Aorta (tissue), 5 donors: Measurements from ENCODE around the gene MAP1LC3B. TPM values are rescaled to one million over a fixed set of nuclear protein-coding genes. Genes with fewer than 3 reads are reported as not detected.

Experiments
- ATAC-seq: fragments of 200-7000 bp; cut with Tn5 transposase; one replicate; pipeline ENCODE4 v1.9.1; 2022; ENCODE audit warnings: moderate library complexity; ENCODE audit not compliant: low FRiP score
- DNase-seq, 2 donors: peaks; one replicate each; pipeline ENCODE4 v3.0.0-alpha.2; 2020
- H3K27ac ChIP-seq, 2 donors: one replicate each; pipeline ENCODE4 v1.5.1; 2013; ENCODE audit warnings: low read length in 2 of 2, mild to moderate bottlenecking in 2 of 2, moderate library complexity in 2 of 2, control low read depth in 1 of 2, inconsistent platforms in 1 of 2, low read depth in 1 of 2
- H3K27me3 ChIP-seq, 2 donors: one replicate each; pipeline ENCODE4 v1.6.1; 2013; ENCODE audit warnings: control low read depth in 1 of 2, low read length in 1 of 2, mild to moderate bottlenecking in 1 of 2, moderate library complexity in 1 of 2; ENCODE audit not compliant: insufficient read depth in 2 of 2, control insufficient read depth in 1 of 2
- H3K36me3 ChIP-seq, 2 donors: one replicate each; pipeline ENCODE4 v1.6.1; 2013; ENCODE audit warnings: control low read depth in 1 of 2, low read length in 1 of 2, mild to moderate bottlenecking in 1 of 2; ENCODE audit not compliant: insufficient read depth in 2 of 2, control insufficient read depth in 1 of 2
- H3K4me1 ChIP-seq, 2 donors: one replicate each; pipeline ENCODE4 v1.6.1; 2013; ENCODE audit warnings: low read length in 2 of 2, control low read depth in 1 of 2, mild to moderate bottlenecking in 1 of 2, moderate library complexity in 1 of 2; ENCODE audit not compliant: insufficient read depth in 2 of 2, control insufficient read depth in 1 of 2
- H3K4me3 ChIP-seq, 2 donors: one replicate each; pipeline ENCODE4 v1.5.1; 2013; ENCODE audit warnings: low read length in 2 of 2, control low read depth in 1 of 2, mild to moderate bottlenecking in 1 of 2
- H3K9me3 ChIP-seq: one replicate; pipeline ENCODE4 v1.6.1; 2013; ENCODE audit warnings: mild to moderate bottlenecking, low read length; ENCODE audit not compliant: control insufficient read depth
- WGBS, 2 donors: extraction: QIAGEN DNeasy Blood & Tissue Kit; methylation state at CpG; one replicate each; pipeline ENCODE4 v1.1.7; 2013; 5-methylcytosine and 5-hydroxymethylcytosine counted together
- intact Hi-C, 2 donors: fragments of 100-400 bp; cut with DNase I; formaldehyde crosslinking; loops; one replicate each; pipeline versions ENCODE4 v1.14.2 to v1.15.0; 2022
- polyA plus RNA-seq, 2 donors: library from polyadenylated mRNA; stranded (reverse); fragments of 200-250 nt; gene quantifications; one replicate each; pipeline ENCODE4 v1.2.3, GENCODE V29; 2013
- total RNA-seq, 2 donors: library from RNA; stranded (reverse); fragmentation: NEBNext Ultra II Directional; extraction: Animal tissue kit (Norgen Biotek cat#: 25700); gene quantifications; one replicate each; pipeline ENCODE4 v1.2.1, GENCODE V29; 2021
- donor health status: healthy with polysubstance abuse.
- donor health status: Bipolar disorder and iron deficiency.
- donor health status: DM: no; HTN: no; CAD: no.
- donor health status: DM: no; HTN: no; CAD: no.
- donor health status: DM: yes; HTN: yes; CAD: no.

The MAP1LC3B gene
- total and polyA plus RNA-seq, 4 donors, result 57.0 to 61.7 (median 60.7) TPM

DNA sequence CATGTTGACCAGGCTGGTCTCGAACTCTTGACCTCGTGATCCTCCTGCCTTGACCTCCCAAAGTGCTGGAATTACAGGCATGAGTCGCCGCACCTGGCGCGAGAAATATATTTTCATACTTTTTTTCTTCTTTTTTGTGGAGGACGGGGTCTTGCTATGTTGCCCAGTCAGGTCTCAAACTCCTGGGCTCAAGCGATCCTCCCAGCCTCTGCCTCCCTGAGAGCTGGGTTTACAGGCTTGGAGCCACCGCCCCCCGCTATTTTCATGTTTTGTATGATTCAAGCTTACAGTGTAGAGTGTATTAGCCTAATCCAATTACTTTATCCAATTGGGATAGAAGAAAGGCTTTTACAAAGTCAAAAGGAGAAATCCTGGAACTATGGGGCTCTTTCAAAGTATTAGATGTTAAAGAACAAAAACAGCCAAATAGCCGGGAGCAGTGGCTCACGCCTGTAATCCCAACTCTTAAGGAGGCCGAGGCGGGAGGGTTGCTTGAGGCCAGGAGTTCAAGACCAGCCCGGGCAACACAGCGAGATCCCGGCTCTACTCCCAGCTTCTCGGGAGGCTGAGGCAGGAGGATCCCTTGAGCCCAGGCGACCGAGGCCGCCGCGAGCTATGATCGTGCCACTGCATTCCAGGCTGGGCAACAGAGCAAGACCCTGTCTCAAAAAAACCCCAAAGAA lies 1.4 kb upstream of the MAP1LC3B start:
- Histone ChIP-seq H3K4me1 (peaks cover 0 to 4% of the 10 kb centered on the region in 2 donors), H3K36me3 (no peaks in the 10 kb centered on the region), H3K9me3 (no peaks in the 10 kb centered on the region), H3K27ac (peak overlapping the region in 1 of 2 donors; percentile 94), H3K27me3 (peaks cover 0 to 2% of the 10 kb centered on the region in 2 donors), H3K4me3 (no peak overlapping the region)
- no peak for ATAC-seq
- DNase-seq, result peak in 1 of 2 donors; percentile 36
- intact Hi-C loops, result loop anchor here (5.0 to 10.0 kb wide), 4 partner anchors 84 to 374 kb away; partner anchors contain the start of gene KLHDC4 (in 1 of the 2)
- 95 to 96% methylated on average over 24 of the region's 24 CpGs for WGBS, 2 donors

- peak overlapping the region; percentile 67 to 94 for H3K27ac ChIP-seq
- WGBS, 2 donors, result 6 to 7% methylated on average over 40 to 44 of the region's 44 CpGs
- H3K4me1 ChIP-seq, result peaks cover 0 to 4% of the 10 kb centered on the region in 2 donors
- intact Hi-C loops, result loop anchor here (5.0 to 10.0 kb wide), 4 partner anchors 83 to 373 kb away; partner anchors contain the start of gene KLHDC4 (in 1 of the 2)
- DNase-seq (peak; percentile 87 to 91), ATAC-seq (peak; percentile 27)
- H3K27me3 ChIP-seq, result peaks cover 0 to 2% of the 10 kb centered on the region in 2 donors
- H3K36me3 ChIP-seq, result no peaks in the 10 kb centered on the region
- peak overlapping the region; percentile 36 to 69 for H3K4me3 ChIP-seq
- H3K9me3 ChIP-seq, result no peaks in the 10 kb centered on the region
Measured at GRCh38 chr16:87391324-87391949, 699 bp upstream of the MAP1LC3B start.

GRCh38 chr16:87392821-87393679 lies 914 bp downstream of the MAP1LC3B start:
- peak; percentile 73 to 87 for DNase-seq
- 0% methylated on average over 41 to 53 of the region's 53 CpGs for WGBS, 2 donors
- Histone ChIP-seq H3K27ac (peak overlapping the region; percentile 48 to 78), H3K4me3 (peak overlapping the region; percentile 85 to 98), H3K9me3 (no peaks in the 10 kb centered on the region), H3K4me1 (peaks cover 0 to under 1% of the 10 kb centered on the region in 2 donors), H3K27me3 (peaks cover 0 to 2% of the 10 kb centered on the region in 2 donors), H3K36me3 (no peaks in the 10 kb centered on the region)
- intact Hi-C loops, result loop anchor here (1.0 to 10.0 kb wide), 5 partner anchors 82 to 372 kb away; partner anchors contain the start of gene KLHDC4 (in 1 of the 2)
- ATAC-seq, result no peak

DNA sequence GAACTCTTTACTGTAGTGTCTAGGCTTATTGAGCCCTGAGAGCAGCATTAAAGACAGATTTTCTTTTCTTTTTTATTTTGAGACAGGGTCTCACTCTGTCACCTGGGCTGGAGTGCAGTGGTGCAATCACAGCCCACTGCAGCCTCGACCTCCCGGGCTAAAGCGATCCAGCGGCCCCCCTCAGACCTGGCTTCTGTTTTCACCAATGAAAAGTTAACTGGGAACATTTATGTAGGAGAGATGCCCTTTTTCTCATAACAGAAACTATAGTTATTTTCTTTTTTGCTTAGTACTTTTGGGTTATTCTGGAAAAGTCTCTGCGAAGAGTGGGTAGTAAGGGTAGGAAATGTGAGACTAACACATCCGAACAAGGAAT lies 1.5 kb downstream of the MAP1LC3B start:
- H3K4me3 ChIP-seq, result no peak overlapping the region
- H3K27ac ChIP-seq, result no peak overlapping the region
- H3K4me1 ChIP-seq, result no peaks in the 10 kb centered on the region
- H3K36me3 ChIP-seq, result no peaks in the 10 kb centered on the region
- no peak for DNase-seq
- peaks cover 0 to 2% of the 10 kb centered on the region in 2 donors for H3K27me3 ChIP-seq
- H3K9me3 ChIP-seq, result no peaks in the 10 kb centered on the region
- intact Hi-C loops, result loop anchor here (1.0 to 10.0 kb wide), 5 partner anchors 81 to 371 kb away; partner anchors contain the start of gene KLHDC4 (in 1 of the 2)
- ATAC-seq, result no peak
- 75% methylated on average over 6 of the region's 6 CpGs for WGBS, 2 donors

DNA sequence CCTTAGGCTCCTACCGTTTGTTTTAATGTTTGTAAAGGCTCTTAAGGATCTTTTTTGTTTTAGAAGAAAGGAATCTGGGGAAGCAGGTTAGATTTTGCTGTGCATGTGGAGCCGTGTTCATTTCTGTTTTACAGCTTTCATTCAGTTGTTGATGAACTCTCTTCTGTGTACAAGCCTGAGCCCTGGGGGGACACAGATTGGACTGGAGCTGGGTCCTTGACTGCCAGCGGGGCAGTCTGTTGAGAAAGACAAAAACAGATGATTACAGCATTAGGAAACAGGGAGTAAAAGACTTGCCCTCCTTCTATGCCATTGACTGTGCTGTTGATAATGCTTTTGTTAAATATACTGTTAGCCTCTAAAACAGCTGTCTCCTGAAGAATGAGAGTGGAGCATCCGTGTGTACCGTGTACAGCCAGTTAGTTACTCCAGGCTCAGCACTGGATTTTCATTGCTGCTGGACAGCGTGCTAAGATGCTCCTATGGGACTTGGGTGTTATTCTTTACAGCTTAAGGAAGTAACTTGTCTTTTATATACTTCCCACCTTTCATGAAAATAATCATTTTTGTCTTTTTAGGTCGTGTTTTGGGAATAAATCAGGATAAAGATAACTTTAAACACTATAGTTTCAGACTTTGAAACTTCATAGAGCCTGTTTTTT lies 3.2 kb downstream of the MAP1LC3B start:
- no peaks in the 10 kb centered on the region for H3K36me3 ChIP-seq
- WGBS, 2 donors, result 63 to 65% methylated on average over 7 of the region's 7 CpGs
- H3K9me3 ChIP-seq, result no peaks in the 10 kb centered on the region
- intact Hi-C loops, result loop anchor here in 1 of 2 donors (10.0 kb wide), 3 partner anchors 79 to 369 kb away; partner anchors contain the start of gene KLHDC4
- no peak overlapping the region for H3K27ac ChIP-seq
- peaks cover 0 to 2% of the 10 kb centered on the region in 2 donors for H3K27me3 ChIP-seq
- H3K4me3 ChIP-seq, result no peak overlapping the region
- no peak for DNase-seq
- no peaks in the 10 kb centered on the region for H3K4me1 ChIP-seq
- ATAC-seq, result no peak

GRCh38 chr16:87404764-87405625 lies 12.9 kb downstream of the MAP1LC3B start:
- WGBS, 2 donors, result 89 to 90% methylated on average over 19 of the region's 19 CpGs
- no peak for ATAC-seq
- intact Hi-C loops, result no loop called here
- peaks cover 6 to 7% of the 10 kb centered on the region in 2 donors for H3K36me3 ChIP-seq
- H3K27me3 ChIP-seq, result no peaks in the 10 kb centered on the region
- no peak overlapping the region for H3K4me3 ChIP-seq
- no peaks in the 10 kb centered on the region for H3K9me3 ChIP-seq
- DNase-seq, result peak in 1 of 2 donors; percentile 67
- H3K4me1 ChIP-seq, result no peaks in the 10 kb centered on the region
- H3K27ac ChIP-seq, result no peak overlapping the region

DNA sequence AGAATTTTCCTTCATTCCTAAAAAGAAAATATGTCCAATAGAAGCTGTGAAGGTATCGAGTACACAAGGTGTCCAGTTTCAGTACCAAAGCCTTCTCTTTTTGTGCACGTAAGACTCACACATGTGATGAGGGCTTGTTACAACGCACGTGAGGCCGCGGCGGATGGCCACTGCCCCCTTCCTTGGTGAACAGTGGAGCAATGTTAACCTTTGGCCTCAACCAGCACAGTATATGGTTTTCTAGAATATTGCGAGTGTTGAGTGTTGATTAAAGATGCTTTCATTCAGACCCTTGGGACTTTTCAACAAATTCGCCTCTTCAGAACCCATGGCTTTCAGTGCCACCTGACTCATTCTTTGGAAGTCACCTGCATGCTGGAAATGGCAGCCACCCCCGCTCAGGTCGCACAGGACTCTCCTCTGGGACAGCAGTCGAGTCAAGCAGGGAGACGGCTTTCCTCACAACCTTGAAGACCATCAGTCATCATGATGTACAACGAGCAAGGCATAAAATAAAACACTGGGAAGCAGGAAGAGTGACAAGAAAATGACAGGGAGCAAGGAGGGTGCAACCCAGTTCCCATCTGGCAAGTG lies 14.5 kb downstream of the MAP1LC3B start:
- Histone ChIP-seq H3K4me1 (no peaks in the 10 kb centered on the region), H3K27ac (no peak overlapping the region), H3K36me3 (peaks cover 7 to 9% of the 10 kb centered on the region in 2 donors), H3K4me3 (no peak overlapping the region), H3K27me3 (no peaks in the 10 kb centered on the region), H3K9me3 (no peaks in the 10 kb centered on the region)
- ATAC-seq (no peak), DNase-seq (no peak)
- intact Hi-C loops, result no loop called here
- 82 to 83% methylated on average over 14 of the region's 14 CpGs for WGBS, 2 donors
